HEK293 (cell line): ENCODE results near the gene IQCH.

Experiments
- BCL11A ChIP-seq: fragments of 450-650 bp; formaldehyde crosslinking; IDR thresholded peaks from 2 replicates; pipeline ENCODE4 v1.5.1; 2016; ENCODE audit warnings: low read depth, missing biosample characterization, missing genetic modification characterization
- GLIS1 ChIP-seq: fragments of 450-650 bp; formaldehyde crosslinking; IDR thresholded peaks from 2 replicates; pipeline ENCODE4 v1.5.1; 2016; ENCODE audit warnings: missing biosample characterization, missing genetic modification characterization
- SCRT1 ChIP-seq: fragments of 450-650 bp; formaldehyde crosslinking; IDR thresholded peaks from 2 replicates; pipeline ENCODE4 v1.5.1; 2016; ENCODE audit warnings: missing biosample characterization, missing genetic modification characterization, borderline replicate concordance
- TRIM28 ChIP-seq: IDR thresholded peaks from 2 replicates; pipeline ENCODE4 v1.6.1; 2011; ENCODE audit warnings: low read length, control low read depth, borderline replicate concordance
- ZBTB1 ChIP-seq: fragments of 450-650 bp; formaldehyde crosslinking; IDR thresholded peaks from 2 replicates; pipeline ENCODE4 v1.5.1; 2016; ENCODE audit warnings: missing biosample characterization, missing genetic modification characterization
- ZIC2 ChIP-seq: fragments of 450-650 bp; formaldehyde crosslinking; IDR thresholded peaks from 2 replicates; pipeline ENCODE4 v1.5.1; 2016; ENCODE audit warnings: missing biosample characterization, missing genetic modification characterization
- ZNF214 ChIP-seq: fragments of 450-650 bp; formaldehyde crosslinking; IDR thresholded peaks from 2 replicates; pipeline ENCODE4 v1.5.1; 2017; ENCODE audit warnings: missing biosample characterization, mild to moderate bottlenecking, missing genetic modification characterization, borderline replicate concordance
- ZNF24 ChIP-seq: fragments of 450-650 bp; formaldehyde crosslinking; IDR thresholded peaks from 2 replicates; pipeline ENCODE4 v1.5.1; 2016; ENCODE audit warnings: missing biosample characterization, missing genetic modification characterization
- ZNF335 ChIP-seq: fragments of 450-650 bp; formaldehyde crosslinking; conservative IDR thresholded peaks from 2 replicates; pipeline ENCODE4 v1.5.1; 2016; ENCODE audit warnings: missing biosample characterization, missing genetic modification characterization
- ZNF366 ChIP-seq: fragments of 450-650 bp; formaldehyde crosslinking; conservative IDR thresholded peaks from 2 replicates; pipeline ENCODE4 v1.5.1; 2016; ENCODE audit warnings: missing biosample characterization, missing genetic modification characterization
- ZNF426 ChIP-seq: fragments of 450-650 bp; formaldehyde crosslinking; IDR thresholded peaks from 2 replicates; pipeline ENCODE4 v1.5.1; 2017; ENCODE audit warnings: missing biosample characterization, missing genetic modification characterization, mild to moderate bottlenecking, inconsistent platforms, moderate library complexity
- ZNF514 ChIP-seq: fragments of 450-650 bp; formaldehyde crosslinking; IDR thresholded peaks from 2 replicates; pipeline ENCODE4 v1.5.1; 2016; ENCODE audit warnings: missing biosample characterization, missing genetic modification characterization
- ZNF544 ChIP-seq: fragments of 450-650 bp; formaldehyde crosslinking; IDR thresholded peaks from 2 replicates; pipeline ENCODE4 v1.5.0; 2017; ENCODE audit warnings: missing biosample characterization, missing genetic modification characterization
- ZNF561 ChIP-seq: fragments of 450-650 bp; IDR thresholded peaks from 2 replicates; pipeline ENCODE4 v1.5.1; 2018; ENCODE audit warnings: missing biosample characterization, missing genetic modification characterization, borderline replicate concordance
- ZNF624 ChIP-seq: fragments of 450-650 bp; formaldehyde crosslinking; IDR thresholded peaks from 2 replicates; pipeline ENCODE4 v1.5.1; 2017; ENCODE audit warnings: missing biosample characterization, missing genetic modification characterization
- ZNF626 ChIP-seq: fragments of 450-650 bp; sonication (Bioruptor Pico); formaldehyde crosslinking; IDR thresholded peaks from 2 replicates; pipeline ENCODE4 v1.5.1; 2018; ENCODE audit warnings: missing biosample characterization, missing genetic modification characterization, inconsistent platforms
- ZNF629 ChIP-seq: fragments of 450-650 bp; formaldehyde crosslinking; IDR thresholded peaks from 2 replicates; pipeline ENCODE4 v1.5.1; 2017; ENCODE audit warnings: missing biosample characterization, missing genetic modification characterization
- ZNF654 ChIP-seq: fragments of 450-650 bp; formaldehyde crosslinking; IDR thresholded peaks from 2 replicates; pipeline ENCODE4 v1.5.1; 2016; ENCODE audit warnings: low read depth, missing biosample characterization, missing genetic modification characterization
- ZNF660 ChIP-seq: fragments of 450-650 bp; IDR thresholded peaks from 2 replicates; pipeline ENCODE4 v1.5.1; 2018; ENCODE audit warnings: missing biosample characterization, mild to moderate bottlenecking, missing genetic modification characterization
- ZNF670 ChIP-seq: fragments of 450-650 bp; formaldehyde crosslinking; IDR thresholded peaks from 2 replicates; pipeline ENCODE4 v1.5.1; 2016; ENCODE audit warnings: missing biosample characterization, missing genetic modification characterization, low read depth
- ZNF843 ChIP-seq: fragments of 450-650 bp; formaldehyde crosslinking; IDR thresholded peaks from 2 replicates; pipeline ENCODE4 v1.5.1; 2016; ENCODE audit warnings: missing biosample characterization, missing genetic modification characterization
- TF ChIP-seq, protein P1 (sequence below): fragments of 450-650 bp; formaldehyde crosslinking; IDR thresholded peaks from 2 replicates; pipeline ENCODE4 v1.5.1; 2016; ENCODE audit warnings: missing biosample characterization, missing genetic modification characterization
- TF ChIP-seq, protein P2 (sequence below): fragments of 450-650 bp; formaldehyde crosslinking; IDR thresholded peaks from 2 replicates; pipeline ENCODE4 v1.5.1; 2016; ENCODE audit warnings: missing biosample characterization, missing genetic modification characterization
- TF ChIP-seq, protein P3 (sequence below): fragments of 450-650 bp; formaldehyde crosslinking; IDR thresholded peaks from 2 replicates; pipeline ENCODE4 v1.5.1; 2017; ENCODE audit warnings: missing biosample characterization, missing genetic modification characterization
- TF ChIP-seq, protein P4 (sequence below): fragments of 450-650 bp; formaldehyde crosslinking; IDR thresholded peaks from 2 replicates; pipeline ENCODE4 v1.5.1; 2016; ENCODE audit warnings: missing biosample characterization, missing genetic modification characterization
- TF ChIP-seq, protein P5 (sequence below): fragments of 450-650 bp; IDR thresholded peaks from 2 replicates; pipeline ENCODE4 v1.5.1; 2018; ENCODE audit warnings: missing biosample characterization, mild to moderate bottlenecking, missing genetic modification characterization
- TF ChIP-seq, protein P6 (sequence below): fragments of 450-650 bp; formaldehyde crosslinking; IDR thresholded peaks from 2 replicates; pipeline ENCODE4 v1.5.1; 2017; ENCODE audit warnings: missing biosample characterization, missing genetic modification characterization
- TF ChIP-seq, protein P7 (sequence below): fragments of 450-650 bp; formaldehyde crosslinking; IDR thresholded peaks from 2 replicates; pipeline ENCODE4 v1.5.1; 2016; ENCODE audit warnings: missing biosample characterization, missing genetic modification characterization
- TF ChIP-seq, protein P8 (sequence below): fragments of 450-650 bp; formaldehyde crosslinking; IDR thresholded peaks from 2 replicates; pipeline ENCODE4 v1.5.1; 2016; ENCODE audit warnings: missing biosample characterization, missing genetic modification characterization

IQCH gene

DNA sequence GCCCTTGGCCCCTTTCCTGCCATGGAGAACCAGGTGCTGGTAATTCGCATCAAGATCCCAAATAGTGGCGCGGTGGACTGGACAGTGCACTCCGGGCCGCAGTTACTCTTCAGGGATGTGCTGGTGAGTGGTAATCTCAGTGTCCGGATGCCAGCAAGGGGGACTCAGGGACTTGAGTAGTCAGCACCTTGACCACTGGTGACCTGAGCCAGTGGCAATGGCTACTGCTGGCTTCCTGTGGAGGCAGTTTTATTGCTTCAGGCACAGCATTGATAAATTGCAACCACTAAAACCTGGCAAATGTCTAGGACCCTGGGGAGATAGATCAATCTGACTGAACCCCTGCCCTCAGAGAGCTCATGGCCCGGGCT lies 288.7 kb downstream of the IQCH start (continued):
- 0 out of 2 replicates have a peak, but pooled peaks have one; percentile 3 for TF ChIP-seq ZNF366 (tag by site-specific recombination)
- no peak for TF ChIP-seq ZNF654 (tag by site-specific recombination)
- no peak for TF ChIP-seq ZNF544 (tag by site-specific recombination)
- TF ChIP-seq, protein P1, sequence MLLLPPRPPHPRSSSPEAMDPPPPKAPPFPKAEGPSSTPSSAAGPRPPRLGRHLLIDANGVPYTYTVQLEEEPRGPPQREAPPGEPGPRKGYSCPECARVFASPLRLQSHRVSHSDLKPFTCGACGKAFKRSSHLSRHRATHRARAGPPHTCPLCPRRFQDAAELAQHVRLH, result no peak
- TF ChIP-seq ZIC2, result peak; percentile 50
- TF ChIP-seq, protein P2, sequence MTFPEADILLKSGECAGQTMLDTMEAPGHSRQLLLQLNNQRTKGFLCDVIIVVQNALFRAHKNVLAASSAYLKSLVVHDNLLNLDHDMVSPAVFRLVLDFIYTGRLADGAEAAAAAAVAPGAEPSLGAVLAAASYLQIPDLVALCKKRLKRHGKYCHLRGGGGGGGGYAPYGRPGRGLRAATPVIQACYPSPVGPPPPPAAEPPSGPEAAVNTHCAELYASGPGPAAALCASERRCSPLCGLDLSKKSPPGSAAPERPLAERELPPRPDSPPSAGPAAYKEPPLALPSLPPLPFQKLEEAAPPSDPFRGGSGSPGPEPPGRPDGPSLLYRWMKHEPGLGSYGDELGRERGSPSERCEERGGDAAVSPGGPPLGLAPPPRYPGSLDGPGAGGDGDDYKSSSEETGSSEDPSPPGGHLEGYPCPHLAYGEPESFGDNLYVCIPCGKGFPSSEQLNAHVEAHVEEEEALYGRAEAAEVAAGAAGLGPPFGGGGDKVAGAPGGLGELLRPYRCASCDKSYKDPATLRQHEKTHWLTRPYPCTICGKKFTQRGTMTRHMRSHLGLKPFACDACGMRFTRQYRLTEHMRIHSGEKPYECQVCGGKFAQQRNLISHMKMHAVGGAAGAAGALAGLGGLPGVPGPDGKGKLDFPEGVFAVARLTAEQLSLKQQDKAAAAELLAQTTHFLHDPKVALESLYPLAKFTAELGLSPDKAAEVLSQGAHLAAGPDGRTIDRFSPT (tag by site-specific recombination), result no peak
- no peak for TF ChIP-seq ZNF670 (tag by site-specific recombination)
- TF ChIP-seq ZNF426, result no peak
- TF ChIP-seq, protein P3, sequence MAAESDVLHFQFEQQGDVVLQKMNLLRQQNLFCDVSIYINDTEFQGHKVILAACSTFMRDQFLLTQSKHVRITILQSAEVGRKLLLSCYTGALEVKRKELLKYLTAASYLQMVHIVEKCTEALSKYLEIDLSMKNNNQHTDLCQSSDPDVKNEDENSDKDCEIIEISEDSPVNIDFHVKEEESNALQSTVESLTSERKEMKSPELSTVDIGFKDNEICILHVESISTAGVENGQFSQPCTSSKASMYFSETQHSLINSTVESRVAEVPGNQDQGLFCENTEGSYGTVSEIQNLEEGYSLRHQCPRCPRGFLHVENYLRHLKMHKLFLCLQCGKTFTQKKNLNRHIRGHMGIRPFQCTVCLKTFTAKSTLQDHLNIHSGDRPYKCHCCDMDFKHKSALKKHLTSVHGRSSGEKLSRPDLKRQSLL (tag by site-specific recombination), result no peak
- no peak for TF ChIP-seq ZNF214 (tag by site-specific recombination)
- TF ChIP-seq ZNF626 (tag by site-specific recombination), result no peak
- TF ChIP-seq, protein P4, sequence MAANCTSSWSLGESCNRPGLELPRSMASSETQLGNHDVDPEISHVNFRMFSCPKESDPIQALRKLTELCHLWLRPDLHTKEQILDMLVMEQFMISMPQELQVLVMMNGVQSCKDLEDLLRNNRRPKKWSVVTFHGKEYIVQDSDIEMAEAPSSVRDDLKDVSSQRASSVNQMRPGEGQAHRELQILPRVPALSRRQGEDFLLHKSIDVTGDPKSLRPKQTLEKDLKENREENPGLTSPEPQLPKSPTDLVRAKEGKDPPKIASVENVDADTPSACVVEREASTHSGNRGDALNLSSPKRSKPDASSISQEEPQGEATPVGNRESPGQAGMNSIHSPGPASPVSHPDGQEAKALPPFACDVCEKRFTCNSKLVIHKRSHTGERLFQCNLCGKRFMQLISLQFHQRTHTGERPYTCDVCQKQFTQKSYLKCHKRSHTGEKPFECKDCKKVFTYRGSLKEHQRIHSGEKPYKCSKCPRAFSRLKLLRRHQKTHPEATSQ, result no peak
- no peak for TF ChIP-seq ZNF624 (tag by site-specific recombination)
- peak; percentile 24 for TF ChIP-seq ZNF335 (tag by site-specific recombination)
- TF ChIP-seq, protein P5, sequence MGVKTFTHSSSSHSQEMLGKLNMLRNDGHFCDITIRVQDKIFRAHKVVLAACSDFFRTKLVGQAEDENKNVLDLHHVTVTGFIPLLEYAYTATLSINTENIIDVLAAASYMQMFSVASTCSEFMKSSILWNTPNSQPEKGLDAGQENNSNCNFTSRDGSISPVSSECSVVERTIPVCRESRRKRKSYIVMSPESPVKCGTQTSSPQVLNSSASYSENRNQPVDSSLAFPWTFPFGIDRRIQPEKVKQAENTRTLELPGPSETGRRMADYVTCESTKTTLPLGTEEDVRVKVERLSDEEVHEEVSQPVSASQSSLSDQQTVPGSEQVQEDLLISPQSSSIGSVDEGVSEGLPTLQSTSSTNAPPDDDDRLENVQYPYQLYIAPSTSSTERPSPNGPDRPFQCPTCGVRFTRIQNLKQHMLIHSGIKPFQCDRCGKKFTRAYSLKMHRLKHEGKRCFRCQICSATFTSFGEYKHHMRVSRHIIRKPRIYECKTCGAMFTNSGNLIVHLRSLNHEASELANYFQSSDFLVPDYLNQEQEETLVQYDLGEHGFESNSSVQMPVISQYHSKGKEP (tag by site-specific recombination), result peak; percentile 46; the same call in 1 of the 2 replicates
- TF ChIP-seq ZNF24 (tag by site-specific recombination), result 0 out of 2 replicates have a peak, but pooled peaks have one; percentile 13
- TF ChIP-seq SCRT1 (tag by site-specific recombination), result no peak
- TF ChIP-seq TRIM28, result peak; percentile 48; the same call in 1 of the 2 replicates
- TF ChIP-seq GLIS1 (tag by site-specific recombination), result no peak
- 0 out of 2 replicates have a peak, but pooled peaks have one; percentile 17 for TF ChIP-seq ZNF843
- TF ChIP-seq, protein P6, sequence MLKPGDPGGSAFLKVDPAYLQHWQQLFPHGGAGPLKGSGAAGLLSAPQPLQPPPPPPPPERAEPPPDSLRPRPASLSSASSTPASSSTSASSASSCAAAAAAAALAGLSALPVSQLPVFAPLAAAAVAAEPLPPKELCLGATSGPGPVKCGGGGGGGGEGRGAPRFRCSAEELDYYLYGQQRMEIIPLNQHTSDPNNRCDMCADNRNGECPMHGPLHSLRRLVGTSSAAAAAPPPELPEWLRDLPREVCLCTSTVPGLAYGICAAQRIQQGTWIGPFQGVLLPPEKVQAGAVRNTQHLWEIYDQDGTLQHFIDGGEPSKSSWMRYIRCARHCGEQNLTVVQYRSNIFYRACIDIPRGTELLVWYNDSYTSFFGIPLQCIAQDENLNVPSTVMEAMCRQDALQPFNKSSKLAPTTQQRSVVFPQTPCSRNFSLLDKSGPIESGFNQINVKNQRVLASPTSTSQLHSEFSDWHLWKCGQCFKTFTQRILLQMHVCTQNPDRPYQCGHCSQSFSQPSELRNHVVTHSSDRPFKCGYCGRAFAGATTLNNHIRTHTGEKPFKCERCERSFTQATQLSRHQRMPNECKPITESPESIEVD, result peak; percentile 47; the same call in 1 of the 2 replicates
- no peak for TF ChIP-seq ZNF660 (tag by site-specific recombination)
- TF ChIP-seq ZNF629 (tag by site-specific recombination), result no peak
- no peak for TF ChIP-seq ZNF561
- TF ChIP-seq, protein P7, sequence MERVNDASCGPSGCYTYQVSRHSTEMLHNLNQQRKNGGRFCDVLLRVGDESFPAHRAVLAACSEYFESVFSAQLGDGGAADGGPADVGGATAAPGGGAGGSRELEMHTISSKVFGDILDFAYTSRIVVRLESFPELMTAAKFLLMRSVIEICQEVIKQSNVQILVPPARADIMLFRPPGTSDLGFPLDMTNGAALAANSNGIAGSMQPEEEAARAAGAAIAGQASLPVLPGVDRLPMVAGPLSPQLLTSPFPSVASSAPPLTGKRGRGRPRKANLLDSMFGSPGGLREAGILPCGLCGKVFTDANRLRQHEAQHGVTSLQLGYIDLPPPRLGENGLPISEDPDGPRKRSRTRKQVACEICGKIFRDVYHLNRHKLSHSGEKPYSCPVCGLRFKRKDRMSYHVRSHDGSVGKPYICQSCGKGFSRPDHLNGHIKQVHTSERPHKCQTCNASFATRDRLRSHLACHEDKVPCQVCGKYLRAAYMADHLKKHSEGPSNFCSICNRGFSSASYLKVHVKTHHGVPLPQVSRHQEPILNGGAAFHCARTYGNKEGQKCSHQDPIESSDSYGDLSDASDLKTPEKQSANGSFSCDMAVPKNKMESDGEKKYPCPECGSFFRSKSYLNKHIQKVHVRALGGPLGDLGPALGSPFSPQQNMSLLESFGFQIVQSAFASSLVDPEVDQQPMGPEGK (tag by site-specific recombination), result no peak
- no peak for TF ChIP-seq ZBTB1 (tag by site-specific recombination)
- TF ChIP-seq ZNF514 (tag by site-specific recombination), result no peak
- TF ChIP-seq, protein P8, sequence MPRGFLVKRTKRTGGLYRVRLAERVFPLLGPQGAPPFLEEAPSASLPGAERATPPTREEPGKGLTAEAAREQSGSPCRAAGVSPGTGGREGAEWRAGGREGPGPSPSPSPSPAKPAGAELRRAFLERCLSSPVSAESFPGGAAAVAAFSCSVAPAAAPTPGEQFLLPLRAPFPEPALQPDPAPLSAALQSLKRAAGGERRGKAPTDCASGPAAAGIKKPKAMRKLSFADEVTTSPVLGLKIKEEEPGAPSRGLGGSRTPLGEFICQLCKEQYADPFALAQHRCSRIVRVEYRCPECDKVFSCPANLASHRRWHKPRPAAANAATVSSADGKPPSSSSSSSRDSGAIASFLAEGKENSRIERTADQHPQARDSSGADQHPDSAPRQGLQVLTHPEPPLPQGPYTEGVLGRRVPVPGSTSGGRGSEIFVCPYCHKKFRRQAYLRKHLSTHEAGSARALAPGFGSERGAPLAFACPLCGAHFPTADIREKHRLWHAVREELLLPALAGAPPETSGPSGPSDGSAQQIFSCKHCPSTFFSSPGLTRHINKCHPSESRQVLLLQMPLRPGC (tag by site-specific recombination), result no peak
- 0 out of 2 replicates have a peak, but pooled peaks have one; percentile 9 for TF ChIP-seq BCL11A
